ENCODE data around the gene ENGASE.

The ENGASE gene

GRCh38 chr17:79080761-79081290 is 6.2 kb downstream of the ENGASE start:
- DNase-seq = no peak

DNA sequence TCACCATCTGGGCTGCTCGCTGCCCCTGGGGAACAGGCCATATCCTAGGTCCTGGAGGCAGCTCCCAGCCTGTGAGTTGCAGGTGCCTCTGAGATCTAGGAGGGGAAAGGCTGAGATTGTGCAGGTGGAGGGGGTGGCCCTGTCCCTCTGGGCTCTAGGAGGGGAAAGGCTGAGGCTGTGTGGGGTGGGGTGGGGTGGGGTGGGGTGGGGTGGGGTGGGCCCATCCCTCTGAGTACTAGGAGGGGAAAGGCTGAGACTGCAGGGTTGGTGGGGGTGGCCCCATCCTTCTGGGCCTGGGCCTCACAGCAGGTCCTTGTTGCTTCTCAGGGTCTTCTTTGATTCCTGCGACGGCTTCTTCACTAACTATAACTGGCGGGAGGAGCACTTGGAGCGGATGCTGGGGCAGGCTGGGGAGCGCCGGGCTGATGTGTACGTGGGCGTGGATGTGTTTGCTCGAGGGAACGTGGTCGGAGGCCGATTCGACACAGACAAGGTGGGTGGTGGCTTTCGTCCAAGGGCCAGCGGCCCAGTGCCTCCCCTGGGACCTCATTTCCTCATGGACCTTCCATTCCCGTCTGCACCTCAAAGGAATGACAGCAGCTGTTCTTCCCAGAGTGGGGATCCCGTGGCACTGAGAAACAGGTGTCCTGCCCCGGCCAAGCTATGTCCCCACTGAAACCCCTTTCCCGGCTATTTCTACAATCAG is 7.1 kb downstream of the ENGASE start:
- DNase-seq = no peak

GRCh38 chr17:79082311-79083190 is 7.9 kb downstream of the ENGASE start:
- peak; percentile 66 for DNase-seq

- no peak for DNase-seq
These were observed 8.8 kb downstream of the ENGASE start for GRCh38 chr17:79083191-79083971.

GRCh38 chr17:79084291-79085153 is 9.9 kb downstream of the ENGASE start:
- DNase-seq = no peak

- no peak for DNase-seq
These were observed 10.7 kb downstream of the ENGASE start for GRCh38 chr17:79085154-79085920.

GRCh38 chr17:79085921-79086551 is 11.4 kb downstream of the ENGASE start:
- no peak for DNase-seq

- DNase-seq = no peak
These were observed 12.2 kb downstream of the ENGASE start for GRCh38 chr17:79086609-79087427.

- DNase-seq = peak; percentile 86
These were observed 13.0 kb downstream of the ENGASE start for GRCh38 chr17:79087428-79088143.

- no peak for DNase-seq
These were observed 13.8 kb downstream of the ENGASE start for GRCh38 chr17:79088247-79088996.

DNA sequence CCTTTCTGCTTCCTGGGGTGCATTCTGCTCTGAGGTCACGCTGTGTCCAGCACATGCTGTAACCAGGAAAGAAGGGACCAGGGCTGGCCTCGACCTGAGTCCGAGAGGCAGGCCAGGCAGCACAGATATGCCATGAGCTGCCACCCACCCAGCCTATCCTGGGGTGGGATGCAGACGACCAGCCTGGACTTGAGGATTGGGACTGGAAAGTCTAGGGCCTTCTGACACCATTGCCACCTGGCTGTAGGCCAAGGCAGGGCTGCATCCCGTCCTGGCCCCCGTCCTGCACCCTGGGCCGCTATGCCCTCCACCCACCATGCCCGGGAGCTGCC is 14.3 kb downstream of the ENGASE start:
- no peak for DNase-seq

- no peak for DNase-seq
These were observed 15.3 kb downstream of the ENGASE start for GRCh38 chr17:79089720-79090442.

DNA sequence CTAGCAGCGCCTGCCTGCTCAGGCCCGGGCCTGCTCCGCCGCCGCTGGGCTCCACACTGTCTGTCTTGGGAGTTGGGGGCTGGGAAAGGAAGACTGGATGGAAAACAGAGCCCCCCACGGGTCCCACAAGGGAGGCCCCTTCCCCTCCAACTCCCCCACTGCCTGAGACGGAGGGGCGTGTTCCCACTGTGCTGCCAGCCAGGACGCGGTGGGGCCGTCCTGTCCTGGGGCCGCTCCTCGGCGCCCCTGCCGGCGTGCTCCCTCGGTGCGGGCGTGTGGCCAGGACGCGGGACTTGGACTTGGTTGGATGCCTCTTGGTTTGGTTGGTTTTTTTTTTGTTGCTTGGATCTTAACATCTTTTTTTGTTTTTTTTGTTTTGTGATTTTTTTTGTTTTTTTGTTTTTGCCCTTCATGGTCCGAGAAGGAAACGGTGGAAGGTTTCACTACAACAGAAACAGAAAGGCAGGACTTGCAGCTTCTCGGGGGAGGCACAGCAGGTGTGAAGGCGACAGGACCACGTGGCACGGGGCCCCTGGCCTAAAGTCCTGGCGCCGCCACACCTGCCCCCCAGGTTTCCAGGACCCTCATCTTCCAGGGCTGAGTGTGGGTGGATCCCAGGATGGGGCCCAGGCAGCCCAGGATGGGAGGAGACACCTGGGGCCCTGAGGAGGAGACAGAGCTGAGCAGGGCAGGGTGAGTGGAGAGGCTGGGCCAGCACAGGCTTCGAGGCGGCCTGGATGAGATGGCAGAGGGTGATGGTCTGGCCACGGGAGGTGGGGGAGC is 16.0 kb downstream of the ENGASE start:
- DNase-seq = no peak

DNA sequence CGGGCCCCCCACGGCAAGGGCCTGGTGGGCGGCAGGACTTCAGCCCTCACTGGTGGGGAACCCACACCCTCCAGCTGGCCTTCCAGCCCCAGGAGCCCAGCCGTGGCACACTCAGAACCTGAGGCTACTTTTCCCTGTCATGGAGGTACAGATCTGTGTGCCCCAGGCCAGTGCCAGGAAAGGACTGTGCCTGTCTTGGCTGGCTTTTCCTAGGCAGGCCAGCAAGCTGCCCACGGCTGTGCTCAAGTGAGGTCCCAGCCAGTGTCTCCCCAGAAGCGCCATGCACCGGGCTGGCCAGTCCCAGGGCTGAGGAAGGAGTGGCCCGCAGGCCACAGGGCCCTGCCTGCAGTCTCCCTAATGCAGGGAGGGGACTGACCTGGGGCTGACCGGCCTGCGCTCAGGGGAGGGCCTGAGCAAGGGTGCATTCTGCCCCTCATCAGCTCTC is 16.6 kb downstream of the ENGASE start:
- no peak for DNase-seq

DNA sequence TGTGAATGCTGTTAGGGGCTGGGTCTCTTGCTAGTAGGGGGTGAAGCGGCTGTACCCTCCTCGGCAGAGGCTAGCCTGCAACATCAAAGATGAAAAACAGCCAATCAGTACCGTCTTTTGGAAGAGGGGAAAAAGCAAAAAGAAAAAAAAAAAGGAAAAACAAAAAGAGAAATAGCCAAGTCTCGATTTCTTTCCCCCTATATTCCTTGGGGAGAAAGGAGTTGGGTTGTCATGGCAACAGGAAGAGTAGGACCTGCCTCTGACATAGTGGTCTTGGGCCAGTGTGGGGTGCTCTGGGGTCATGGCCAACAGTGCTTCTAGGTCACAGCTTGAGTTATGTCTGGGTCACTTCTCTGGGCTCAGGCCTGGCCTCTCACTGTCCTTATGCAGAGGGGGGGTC is 17.9 kb downstream of the ENGASE start:
- no peak for DNase-seq

GRCh38 chr17:79093270-79093669 is 18.6 kb downstream of the ENGASE start:
- DNase-seq = no peak

GRCh38 chr17:79094261-79094660 is 19.6 kb downstream of the ENGASE start:
- DNase-seq = no peak

Measured in activated CD4-positive, CD25-positive, alpha-beta regulatory T cell treated with anti-CD3 and anti-CD28 coated beads, Interleukin-2, amount 50 U/mL, for 72 hours (primary cell).